Erythroblast (primary cell): ENCODE measurements around the gene CAMKK1.

ENCODE experiments used
- GATA1 ChIP-seq: IDR thresholded peaks from 2 replicates; pipeline ENCODE4 v1.6.1; 2011; ENCODE audit warnings: low read depth, mild to moderate bottlenecking, control low read depth, low read length, moderate library complexity
- POLR2A ChIP-seq: IDR thresholded peaks from 2 replicates; pipeline ENCODE4 v1.6.1; 2011; ENCODE audit warnings: mild to moderate bottlenecking, low read length

GRCh38 chr17:3893720-3894116 is 865 bp upstream of the CAMKK1 start:
- TF ChIP-seq POLR2A (no peak), GATA1 (no peak)
